HEK293 (cell line): ENCODE results near the gene CCSER2.

ENCODE experiments used
- BCL11A ChIP-seq: fragments of 450-650 bp; formaldehyde crosslinking; IDR thresholded peaks from 2 replicates; pipeline ENCODE4 v1.5.1; 2016; ENCODE audit warnings: low read depth, missing biosample characterization, missing genetic modification characterization
- RBAK ChIP-seq: fragments of 450-650 bp; formaldehyde crosslinking; IDR thresholded peaks from 2 replicates; pipeline ENCODE4 v1.5.1; 2016; ENCODE audit warnings: missing biosample characterization, missing genetic modification characterization
- ZBTB1 ChIP-seq: fragments of 450-650 bp; formaldehyde crosslinking; IDR thresholded peaks from 2 replicates; pipeline ENCODE4 v1.5.1; 2016; ENCODE audit warnings: missing biosample characterization, missing genetic modification characterization
- ZNF10 ChIP-seq: fragments of 450-650 bp; formaldehyde crosslinking; IDR thresholded peaks from 2 replicates; pipeline ENCODE4 v1.5.1; 2017; ENCODE audit warnings: missing biosample characterization, missing genetic modification characterization
- ZNF24 ChIP-seq: fragments of 450-650 bp; formaldehyde crosslinking; IDR thresholded peaks from 2 replicates; pipeline ENCODE4 v1.5.1; 2016; ENCODE audit warnings: missing biosample characterization, missing genetic modification characterization
- ZNF248 ChIP-seq: fragments of 450-650 bp; formaldehyde crosslinking; IDR thresholded peaks from 2 replicates; pipeline ENCODE4 v1.5.1; 2017; ENCODE audit warnings: missing biosample characterization, missing genetic modification characterization
- ZNF48 ChIP-seq: fragments of 450-650 bp; formaldehyde crosslinking; IDR thresholded peaks from 2 replicates; pipeline ENCODE4 v1.5.1; 2016; ENCODE audit warnings: missing biosample characterization, missing genetic modification characterization
- ZNF510 ChIP-seq: fragments of 450-650 bp; formaldehyde crosslinking; IDR thresholded peaks from 2 replicates; pipeline ENCODE4 v1.5.1; 2018; ENCODE audit warnings: mild to moderate bottlenecking, missing genetic modification characterization, missing biosample characterization; ENCODE audit not compliant: insufficient replicate concordance
- ZNF830 ChIP-seq: fragments of 450-650 bp; IDR thresholded peaks from 2 replicates; pipeline ENCODE4 v1.5.0; 2018; ENCODE audit warnings: missing biosample characterization, missing genetic modification characterization, low read depth, mild to moderate bottlenecking, moderate library complexity
- TF ChIP-seq, protein P1 (sequence below): fragments of 450-650 bp; formaldehyde crosslinking; IDR thresholded peaks from 2 replicates; pipeline ENCODE4 v1.5.1; 2016; ENCODE audit warnings: missing biosample characterization, missing genetic modification characterization
- TF ChIP-seq, protein P2 (sequence below): sonication (generic); formaldehyde crosslinking; IDR thresholded peaks from 2 replicates; pipeline ENCODE4 v1.8.1; 2022; ENCODE audit warnings: mild to moderate bottlenecking, moderate library complexity, missing genetic modification reagents
- TF ChIP-seq, protein P3 (sequence below): fragments of 450-650 bp; formaldehyde crosslinking; IDR thresholded peaks from 2 replicates; pipeline ENCODE4 v1.5.1; 2017; ENCODE audit warnings: missing biosample characterization, missing genetic modification characterization
- TF ChIP-seq, protein P4 (sequence below): fragments of 450-650 bp; formaldehyde crosslinking; IDR thresholded peaks from 2 replicates; pipeline ENCODE4 v1.5.1; 2016; ENCODE audit warnings: missing biosample characterization, missing genetic modification characterization

DNA sequence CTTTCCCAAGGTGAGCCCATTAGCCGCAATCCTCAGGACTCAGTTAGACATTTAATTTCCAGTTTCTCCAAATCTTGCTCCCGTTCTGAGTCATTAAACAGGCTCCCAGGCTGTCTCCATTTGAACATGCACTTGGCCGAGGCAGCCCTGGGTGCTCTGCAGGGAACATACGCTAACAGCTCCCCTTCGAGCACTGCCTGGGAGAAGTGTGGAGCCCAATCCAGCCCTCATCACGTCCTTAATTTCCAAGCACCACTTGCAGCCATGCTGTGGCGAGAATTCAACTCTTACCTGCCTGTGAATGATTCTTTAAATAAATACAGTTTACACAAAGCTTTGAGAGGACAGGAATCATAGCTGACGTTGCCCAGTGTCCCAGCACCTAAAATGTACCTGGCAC lies 218.2 kb downstream of the CCSER2 start:
- TF ChIP-seq, protein P1, sequence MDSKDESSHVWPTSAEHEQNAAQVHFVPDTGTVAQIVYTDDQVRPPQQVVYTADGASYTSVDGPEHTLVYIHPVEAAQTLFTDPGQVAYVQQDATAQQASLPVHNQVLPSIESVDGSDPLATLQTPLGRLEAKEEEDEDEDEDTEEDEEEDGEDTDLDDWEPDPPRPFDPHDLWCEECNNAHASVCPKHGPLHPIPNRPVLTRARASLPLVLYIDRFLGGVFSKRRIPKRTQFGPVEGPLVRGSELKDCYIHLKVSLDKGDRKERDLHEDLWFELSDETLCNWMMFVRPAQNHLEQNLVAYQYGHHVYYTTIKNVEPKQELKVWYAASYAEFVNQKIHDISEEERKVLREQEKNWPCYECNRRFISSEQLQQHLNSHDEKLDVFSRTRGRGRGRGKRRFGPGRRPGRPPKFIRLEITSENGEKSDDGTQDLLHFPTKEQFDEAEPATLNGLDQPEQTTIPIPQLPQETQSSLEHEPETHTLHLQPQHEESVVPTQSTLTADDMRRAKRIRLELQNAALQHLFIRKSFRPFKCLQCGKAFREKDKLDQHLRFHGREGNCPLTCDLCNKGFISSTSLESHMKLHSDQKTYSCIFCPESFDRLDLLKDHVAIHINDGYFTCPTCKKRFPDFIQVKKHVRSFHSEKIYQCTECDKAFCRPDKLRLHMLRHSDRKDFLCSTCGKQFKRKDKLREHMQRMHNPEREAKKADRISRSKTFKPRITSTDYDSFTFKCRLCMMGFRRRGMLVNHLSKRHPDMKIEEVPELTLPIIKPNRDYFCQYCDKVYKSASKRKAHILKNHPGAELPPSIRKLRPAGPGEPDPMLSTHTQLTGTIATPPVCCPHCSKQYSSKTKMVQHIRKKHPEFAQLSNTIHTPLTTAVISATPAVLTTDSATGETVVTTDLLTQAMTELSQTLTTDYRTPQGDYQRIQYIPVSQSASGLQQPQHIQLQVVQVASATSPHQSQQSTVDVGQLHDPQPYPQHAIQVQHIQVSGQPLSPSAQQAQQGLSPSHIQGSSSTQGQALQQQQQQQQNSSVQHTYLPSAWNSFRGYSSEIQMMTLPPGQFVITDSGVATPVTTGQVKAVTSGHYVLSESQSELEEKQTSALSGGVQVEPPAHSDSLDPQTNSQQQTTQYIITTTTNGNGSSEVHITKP (tag by site-specific recombination), result no peak
- TF ChIP-seq, protein P2, sequence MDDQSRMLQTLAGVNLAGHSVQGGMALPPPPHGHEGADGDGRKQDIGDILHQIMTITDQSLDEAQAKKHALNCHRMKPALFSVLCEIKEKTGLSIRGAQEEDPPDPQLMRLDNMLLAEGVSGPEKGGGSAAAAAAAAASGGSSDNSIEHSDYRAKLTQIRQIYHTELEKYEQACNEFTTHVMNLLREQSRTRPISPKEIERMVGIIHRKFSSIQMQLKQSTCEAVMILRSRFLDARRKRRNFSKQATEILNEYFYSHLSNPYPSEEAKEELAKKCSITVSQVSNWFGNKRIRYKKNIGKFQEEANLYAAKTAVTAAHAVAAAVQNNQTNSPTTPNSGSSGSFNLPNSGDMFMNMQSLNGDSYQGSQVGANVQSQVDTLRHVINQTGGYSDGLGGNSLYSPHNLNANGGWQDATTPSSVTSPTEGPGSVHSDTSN (CRISPR knock-in tag), result no peak
- TF ChIP-seq, protein P3, sequence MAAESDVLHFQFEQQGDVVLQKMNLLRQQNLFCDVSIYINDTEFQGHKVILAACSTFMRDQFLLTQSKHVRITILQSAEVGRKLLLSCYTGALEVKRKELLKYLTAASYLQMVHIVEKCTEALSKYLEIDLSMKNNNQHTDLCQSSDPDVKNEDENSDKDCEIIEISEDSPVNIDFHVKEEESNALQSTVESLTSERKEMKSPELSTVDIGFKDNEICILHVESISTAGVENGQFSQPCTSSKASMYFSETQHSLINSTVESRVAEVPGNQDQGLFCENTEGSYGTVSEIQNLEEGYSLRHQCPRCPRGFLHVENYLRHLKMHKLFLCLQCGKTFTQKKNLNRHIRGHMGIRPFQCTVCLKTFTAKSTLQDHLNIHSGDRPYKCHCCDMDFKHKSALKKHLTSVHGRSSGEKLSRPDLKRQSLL (tag by site-specific recombination), result no peak
- TF ChIP-seq, protein P4, sequence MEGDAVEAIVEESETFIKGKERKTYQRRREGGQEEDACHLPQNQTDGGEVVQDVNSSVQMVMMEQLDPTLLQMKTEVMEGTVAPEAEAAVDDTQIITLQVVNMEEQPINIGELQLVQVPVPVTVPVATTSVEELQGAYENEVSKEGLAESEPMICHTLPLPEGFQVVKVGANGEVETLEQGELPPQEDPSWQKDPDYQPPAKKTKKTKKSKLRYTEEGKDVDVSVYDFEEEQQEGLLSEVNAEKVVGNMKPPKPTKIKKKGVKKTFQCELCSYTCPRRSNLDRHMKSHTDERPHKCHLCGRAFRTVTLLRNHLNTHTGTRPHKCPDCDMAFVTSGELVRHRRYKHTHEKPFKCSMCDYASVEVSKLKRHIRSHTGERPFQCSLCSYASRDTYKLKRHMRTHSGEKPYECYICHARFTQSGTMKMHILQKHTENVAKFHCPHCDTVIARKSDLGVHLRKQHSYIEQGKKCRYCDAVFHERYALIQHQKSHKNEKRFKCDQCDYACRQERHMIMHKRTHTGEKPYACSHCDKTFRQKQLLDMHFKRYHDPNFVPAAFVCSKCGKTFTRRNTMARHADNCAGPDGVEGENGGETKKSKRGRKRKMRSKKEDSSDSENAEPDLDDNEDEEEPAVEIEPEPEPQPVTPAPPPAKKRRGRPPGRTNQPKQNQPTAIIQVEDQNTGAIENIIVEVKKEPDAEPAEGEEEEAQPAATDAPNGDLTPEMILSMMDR (tag by site-specific recombination), result no peak
- TF ChIP-seq ZNF10 (no peak), ZNF830 (tag by site-specific recombination) (no peak), ZBTB1 (tag by site-specific recombination) (no peak), ZNF24 (tag by site-specific recombination) (no peak), BCL11A (no peak), ZNF510 (tag by site-specific recombination) (no peak), ZNF48 (tag by site-specific recombination) (no peak), ZNF248 (no peak), RBAK (no peak)
